ENCODE data around the gene TBCEL.

Gene TBCEL

DNA sequence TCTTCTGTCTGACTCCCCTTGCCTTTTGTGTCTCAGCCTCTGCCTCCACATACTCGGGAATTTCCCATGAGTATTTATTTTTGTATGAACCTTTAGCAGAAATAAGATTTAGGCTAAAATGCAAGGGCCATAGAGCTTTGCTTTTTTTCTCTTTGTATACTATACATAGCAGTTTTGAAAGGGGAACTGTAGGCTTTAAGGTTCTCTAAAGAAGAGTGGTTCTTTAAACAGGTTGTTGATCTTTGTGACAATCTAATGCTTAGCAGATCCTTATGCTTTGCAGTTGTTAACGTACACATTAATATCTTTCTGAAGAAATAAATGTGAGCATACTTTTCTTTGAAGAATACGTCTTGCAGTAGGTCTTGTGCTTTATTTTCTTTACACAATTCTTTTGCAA lies 35.0 kb downstream of the TBCEL start:
- Histone ChIP-seq H3K27me3 (ENCODE audit: insufficient read depth, poor library complexity, severe bottlenecking) (no peaks in the 10 kb centered on the region), H3K4me3 (replicated peaks; ENCODE audit: insufficient read depth, low read length) (no peak overlapping the region), H3K27ac (replicated peaks) (no peak overlapping the region)
- DNase-seq (ENCODE audit: low read depth in 1 of 2, low spot score in 1 of 2) = no peak
- TF ChIP-seq, protein P1, sequence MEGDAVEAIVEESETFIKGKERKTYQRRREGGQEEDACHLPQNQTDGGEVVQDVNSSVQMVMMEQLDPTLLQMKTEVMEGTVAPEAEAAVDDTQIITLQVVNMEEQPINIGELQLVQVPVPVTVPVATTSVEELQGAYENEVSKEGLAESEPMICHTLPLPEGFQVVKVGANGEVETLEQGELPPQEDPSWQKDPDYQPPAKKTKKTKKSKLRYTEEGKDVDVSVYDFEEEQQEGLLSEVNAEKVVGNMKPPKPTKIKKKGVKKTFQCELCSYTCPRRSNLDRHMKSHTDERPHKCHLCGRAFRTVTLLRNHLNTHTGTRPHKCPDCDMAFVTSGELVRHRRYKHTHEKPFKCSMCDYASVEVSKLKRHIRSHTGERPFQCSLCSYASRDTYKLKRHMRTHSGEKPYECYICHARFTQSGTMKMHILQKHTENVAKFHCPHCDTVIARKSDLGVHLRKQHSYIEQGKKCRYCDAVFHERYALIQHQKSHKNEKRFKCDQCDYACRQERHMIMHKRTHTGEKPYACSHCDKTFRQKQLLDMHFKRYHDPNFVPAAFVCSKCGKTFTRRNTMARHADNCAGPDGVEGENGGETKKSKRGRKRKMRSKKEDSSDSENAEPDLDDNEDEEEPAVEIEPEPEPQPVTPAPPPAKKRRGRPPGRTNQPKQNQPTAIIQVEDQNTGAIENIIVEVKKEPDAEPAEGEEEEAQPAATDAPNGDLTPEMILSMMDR (IDR thresholded peaks at IDR 0.05; ENCODE audit: insufficient read depth, low read length) = no peak
- TF ChIP-seq POLR2AphosphoS5 (IDR thresholded peaks at IDR 0.05; ENCODE audit: low read depth) = no peak
- TF ChIP-seq, protein P2, sequence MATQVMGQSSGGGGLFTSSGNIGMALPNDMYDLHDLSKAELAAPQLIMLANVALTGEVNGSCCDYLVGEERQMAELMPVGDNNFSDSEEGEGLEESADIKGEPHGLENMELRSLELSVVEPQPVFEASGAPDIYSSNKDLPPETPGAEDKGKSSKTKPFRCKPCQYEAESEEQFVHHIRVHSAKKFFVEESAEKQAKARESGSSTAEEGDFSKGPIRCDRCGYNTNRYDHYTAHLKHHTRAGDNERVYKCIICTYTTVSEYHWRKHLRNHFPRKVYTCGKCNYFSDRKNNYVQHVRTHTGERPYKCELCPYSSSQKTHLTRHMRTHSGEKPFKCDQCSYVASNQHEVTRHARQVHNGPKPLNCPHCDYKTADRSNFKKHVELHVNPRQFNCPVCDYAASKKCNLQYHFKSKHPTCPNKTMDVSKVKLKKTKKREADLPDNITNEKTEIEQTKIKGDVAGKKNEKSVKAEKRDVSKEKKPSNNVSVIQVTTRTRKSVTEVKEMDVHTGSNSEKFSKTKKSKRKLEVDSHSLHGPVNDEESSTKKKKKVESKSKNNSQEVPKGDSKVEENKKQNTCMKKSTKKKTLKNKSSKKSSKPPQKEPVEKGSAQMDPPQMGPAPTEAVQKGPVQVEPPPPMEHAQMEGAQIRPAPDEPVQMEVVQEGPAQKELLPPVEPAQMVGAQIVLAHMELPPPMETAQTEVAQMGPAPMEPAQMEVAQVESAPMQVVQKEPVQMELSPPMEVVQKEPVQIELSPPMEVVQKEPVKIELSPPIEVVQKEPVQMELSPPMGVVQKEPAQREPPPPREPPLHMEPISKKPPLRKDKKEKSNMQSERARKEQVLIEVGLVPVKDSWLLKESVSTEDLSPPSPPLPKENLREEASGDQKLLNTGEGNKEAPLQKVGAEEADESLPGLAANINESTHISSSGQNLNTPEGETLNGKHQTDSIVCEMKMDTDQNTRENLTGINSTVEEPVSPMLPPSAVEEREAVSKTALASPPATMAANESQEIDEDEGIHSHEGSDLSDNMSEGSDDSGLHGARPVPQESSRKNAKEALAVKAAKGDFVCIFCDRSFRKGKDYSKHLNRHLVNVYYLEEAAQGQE (IDR thresholded peaks at IDR 0.05; ENCODE audit: insufficient replicate concordance, low read depth) = no peak
- TF ChIP-seq SPI1 (IDR thresholded peaks at IDR 0.05; ENCODE audit: borderline replicate concordance, low read depth) = no peak
- TF ChIP-seq GABPA (IDR thresholded peaks at IDR 0.05; ENCODE audit: low read depth) = no peak

DNA sequence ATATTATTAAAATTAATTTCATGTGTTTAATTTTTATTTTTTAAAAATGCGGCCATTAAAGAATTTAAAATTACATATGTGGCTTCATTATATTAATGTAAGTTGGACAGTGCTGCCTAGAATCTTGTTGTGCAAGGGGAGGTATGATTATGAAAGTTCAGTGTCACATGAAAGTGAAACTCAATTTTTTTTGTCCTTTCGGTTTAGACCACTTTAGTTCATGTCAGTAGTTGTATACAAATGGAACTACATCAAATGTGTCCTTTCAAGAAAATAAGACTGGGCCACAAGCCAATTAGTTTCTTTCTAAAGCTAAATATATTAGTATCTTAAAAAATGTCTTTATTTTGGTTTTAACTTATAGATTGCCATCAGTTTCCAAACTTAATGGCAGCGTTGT lies 35.7 kb downstream of the TBCEL start:
- Histone ChIP-seq H3K4me3 (replicated peaks; ENCODE audit: insufficient read depth, low read length) (no peak overlapping the region), H3K27ac (replicated peaks) (no peak overlapping the region), H3K27me3 (ENCODE audit: insufficient read depth, poor library complexity, severe bottlenecking) (no peaks in the 10 kb centered on the region)
- DNase-seq (ENCODE audit: low read depth in 1 of 2, low spot score in 1 of 2) = peak in 1 of 2 experiments; percentile 34
- TF ChIP-seq, protein P2 (IDR thresholded peaks at IDR 0.05; ENCODE audit: insufficient replicate concordance, low read depth) = no peak
- TF ChIP-seq POLR2AphosphoS5 (IDR thresholded peaks at IDR 0.05; ENCODE audit: low read depth) (no peak), SPI1 (IDR thresholded peaks at IDR 0.05; ENCODE audit: borderline replicate concordance, low read depth) (no peak), GABPA (IDR thresholded peaks at IDR 0.05; ENCODE audit: low read depth) (no peak)
- TF ChIP-seq, protein P1 (IDR thresholded peaks at IDR 0.05; ENCODE audit: insufficient read depth, low read length) = no peak

DNA sequence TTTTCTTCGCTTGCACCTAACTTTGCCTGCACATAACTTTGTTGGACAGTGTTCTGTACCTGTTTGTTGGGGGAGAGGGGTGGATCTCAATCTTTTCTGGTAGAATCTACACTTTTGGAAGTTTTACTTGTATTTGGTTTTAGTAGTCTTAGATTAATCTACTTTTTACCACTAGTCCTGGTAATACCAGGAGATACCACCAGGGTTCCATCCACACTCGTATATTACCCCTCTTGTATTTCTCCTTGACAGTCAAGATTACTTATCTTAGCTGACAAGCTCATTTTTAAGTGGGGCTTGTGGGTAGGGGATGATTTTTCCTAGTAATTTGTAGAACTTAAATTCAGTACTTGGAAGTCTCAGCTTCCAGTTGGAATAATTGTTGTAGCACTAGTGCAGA lies 39.8 kb downstream of the TBCEL start:
- TF ChIP-seq POLR2AphosphoS5 (IDR thresholded peaks at IDR 0.05; ENCODE audit: low read depth) (no peak), GABPA (IDR thresholded peaks at IDR 0.05; ENCODE audit: low read depth) (no peak)
- TF ChIP-seq, protein P2 (IDR thresholded peaks at IDR 0.05; ENCODE audit: insufficient replicate concordance, low read depth) = no peak
- TF ChIP-seq, protein P1 (IDR thresholded peaks at IDR 0.05; ENCODE audit: insufficient read depth, low read length) = peak; percentile 7
- DNase-seq (ENCODE audit: low read depth in 1 of 2, low spot score in 1 of 2) = no peak
- Histone ChIP-seq H3K4me3 (replicated peaks; ENCODE audit: insufficient read depth, low read length) (no peak overlapping the region), H3K27ac (replicated peaks) (no peak overlapping the region), H3K27me3 (ENCODE audit: insufficient read depth, poor library complexity, severe bottlenecking) (no peaks in the 10 kb centered on the region)
